D721Med (cell line): ENCODE data around the gene TUT4.
A peak's percentile ranks its signal among the peaks of the same experiment; 100 is the strongest.

ENCODE experiments used
- DNase-seq: peaks from one replicate; pipeline ENCODE4 v3.0.0; 2011; ENCODE audit warnings: low spot score; ENCODE audit not compliant: insufficient read length
- FAIRE-seq: peaks from 2 replicates; lab custom pipeline; 2011; peaks lifted over from hg19 to GRCh38; lab: Jason Lieb, UNC
- TF ChIP-seq, protein P1 (sequence below): IDR thresholded peaks from 2 replicates; pipeline ENCODE4 v1.5.1; 2012; ENCODE audit warnings: mild to moderate bottlenecking, control low read depth; ENCODE audit not compliant: insufficient read depth; ENCODE audit errors: missing control alignments

TUT4 gene

DNA sequence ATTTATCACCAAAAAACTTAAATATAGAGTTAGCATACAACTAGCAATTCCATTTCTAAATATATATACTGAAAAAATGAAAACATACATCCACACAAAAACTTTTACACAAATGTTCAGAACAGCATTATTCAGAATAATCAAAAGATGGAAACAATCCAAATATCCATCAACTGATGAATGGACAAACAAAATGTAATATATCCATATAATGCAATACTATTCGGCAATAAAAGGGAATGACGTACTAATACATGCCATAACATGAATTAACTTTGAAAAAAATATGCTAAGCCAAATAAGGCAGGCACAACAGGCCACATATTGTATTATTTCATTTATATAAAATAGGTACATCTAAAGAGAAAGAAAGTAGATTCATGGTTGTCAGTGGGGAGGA, 33.9 kb downstream of the TUT4 start:
- peak; percentile 44 for FAIRE-seq
- DNase-seq, result no peak
- TF ChIP-seq, protein P1, sequence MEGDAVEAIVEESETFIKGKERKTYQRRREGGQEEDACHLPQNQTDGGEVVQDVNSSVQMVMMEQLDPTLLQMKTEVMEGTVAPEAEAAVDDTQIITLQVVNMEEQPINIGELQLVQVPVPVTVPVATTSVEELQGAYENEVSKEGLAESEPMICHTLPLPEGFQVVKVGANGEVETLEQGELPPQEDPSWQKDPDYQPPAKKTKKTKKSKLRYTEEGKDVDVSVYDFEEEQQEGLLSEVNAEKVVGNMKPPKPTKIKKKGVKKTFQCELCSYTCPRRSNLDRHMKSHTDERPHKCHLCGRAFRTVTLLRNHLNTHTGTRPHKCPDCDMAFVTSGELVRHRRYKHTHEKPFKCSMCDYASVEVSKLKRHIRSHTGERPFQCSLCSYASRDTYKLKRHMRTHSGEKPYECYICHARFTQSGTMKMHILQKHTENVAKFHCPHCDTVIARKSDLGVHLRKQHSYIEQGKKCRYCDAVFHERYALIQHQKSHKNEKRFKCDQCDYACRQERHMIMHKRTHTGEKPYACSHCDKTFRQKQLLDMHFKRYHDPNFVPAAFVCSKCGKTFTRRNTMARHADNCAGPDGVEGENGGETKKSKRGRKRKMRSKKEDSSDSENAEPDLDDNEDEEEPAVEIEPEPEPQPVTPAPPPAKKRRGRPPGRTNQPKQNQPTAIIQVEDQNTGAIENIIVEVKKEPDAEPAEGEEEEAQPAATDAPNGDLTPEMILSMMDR, result no peak

GRCh38 chr1:52511851-52512615, 40.9 kb downstream of the TUT4 start:
- TF ChIP-seq, protein P1, result no peak
- no peak for FAIRE-seq

GRCh38 chr1:52511439-52511838, 41.5 kb downstream of the TUT4 start:
- TF ChIP-seq, protein P1, result no peak
- no peak for FAIRE-seq
- DNase-seq, result no peak

More at GRCh38 chr1:52511851-52512615, 40.9 kb downstream of the TUT4 start:
- no peak for DNase-seq

GRCh38 chr1:52506920-52507546, 45.9 kb downstream of the TUT4 start:
- DNase-seq, result no peak
- TF ChIP-seq, protein P1, result no peak
- FAIRE-seq, result no peak

GRCh38 chr1:52506349-52506748, 46.5 kb downstream of the TUT4 start:
- DNase-seq (no peak), FAIRE-seq (no peak)
- TF ChIP-seq, protein P1, result no peak

GRCh38 chr1:52504720-52505119, 48.2 kb downstream of the TUT4 start:
- DNase-seq (no peak), FAIRE-seq (no peak)
- TF ChIP-seq, protein P1, result no peak

DNA sequence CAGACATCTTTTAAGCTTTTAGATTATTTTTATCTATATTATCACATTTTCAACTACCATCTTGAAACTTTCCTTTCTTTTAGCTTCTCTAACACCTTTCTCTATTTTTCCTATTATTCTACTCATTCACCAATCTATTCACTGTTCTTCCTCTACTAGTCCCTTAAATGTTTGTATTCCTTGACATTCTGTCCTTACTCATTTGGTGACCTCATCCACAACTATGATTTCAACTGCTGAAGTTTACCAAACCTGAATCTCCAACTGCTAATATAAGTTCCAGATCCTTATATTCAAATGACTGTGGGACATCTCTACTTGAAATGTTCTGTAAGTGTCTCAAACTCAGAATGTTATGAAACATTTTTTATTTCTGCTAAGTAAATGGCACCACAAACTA, 49.2 kb downstream of the TUT4 start:
- TF ChIP-seq, protein P1, result no peak
- FAIRE-seq, result no peak
- DNase-seq, result no peak
